HEK293 (cell line): ENCODE measurements around the gene TIGAR.
A peak's percentile ranks its signal among the peaks of the same experiment; 100 is the strongest.

ENCODE experiments used
- CTCF ChIA-PET: fragments of 350-600 bp; formaldehyde crosslinking; extraction: SDS; loops from one replicate; lab custom pipeline; 2021; ENCODE audit warnings: antibody characterized with exemption; lab: Yijun Ruan, JAX
- POLR2A ChIA-PET: fragments of 300-600 bp; formaldehyde crosslinking; extraction: SDS; loops from one replicate; lab custom pipeline; 2020; ENCODE audit warnings: antibody characterized with exemption, inconsistent platforms; lab: Yijun Ruan, JAX
- H3K27ac ChIP-seq: fragments of 200-500 bp; sonication (Bioruptor generic); 2 replicates; pipeline ENCODE4 v1.5.1; 2014; ENCODE audit warnings: low read depth, low read length, control low read depth, inconsistent platforms; ENCODE audit errors: extremely low read depth
- H3K36me3 ChIP-seq, 2 experiments: fragments of 200-500 bp in 1 of 2; sonication (Bioruptor generic) in 1 of 2; 1 replicate in 1 of 2; 2 replicates in 1 of 2; pipeline ENCODE4 v1.5.1; 2014 to 2017; ENCODE audit warnings: inconsistent platforms in 2 of 2, low read length in 2 of 2; ENCODE audit not compliant: control insufficient read depth in 2 of 2, insufficient read depth in 1 of 2
- H3K4me1 ChIP-seq: fragments of 200-500 bp; sonication (Bioruptor generic); 2 replicates; pipeline ENCODE4 v1.5.1; 2014; ENCODE audit warnings: mild to moderate bottlenecking, low read length, inconsistent platforms; ENCODE audit not compliant: control insufficient read depth, insufficient read depth
- H3K4me3 ChIP-seq: 2 replicates; pipeline ENCODE4 v1.5.1; 2011; ENCODE audit warnings: low read depth, mild to moderate bottlenecking, control low read depth, low read length, moderate library complexity
- H3K9me3 ChIP-seq: fragments of 200-500 bp; sonication (Bioruptor generic); 2 replicates; pipeline ENCODE4 v1.5.1; 2014; ENCODE audit warnings: low read depth, low read length, inconsistent platforms; ENCODE audit not compliant: control insufficient read depth, insufficient read depth
- AEBP2 ChIP-seq: fragments of 450-650 bp; formaldehyde crosslinking; IDR thresholded peaks from 2 replicates; pipeline ENCODE4 v1.5.1; 2016; ENCODE audit warnings: missing biosample characterization, missing genetic modification characterization, borderline replicate concordance
- SCRT2 ChIP-seq: fragments of 450-650 bp; formaldehyde crosslinking; IDR thresholded peaks from 2 replicates; pipeline ENCODE4 v1.5.1; 2016; ENCODE audit warnings: missing biosample characterization, missing genetic modification characterization
- ZNF155 ChIP-seq: fragments of 450-650 bp; formaldehyde crosslinking; IDR thresholded peaks from 2 replicates; pipeline ENCODE4 v1.5.1; 2016; ENCODE audit warnings: missing biosample characterization, missing genetic modification characterization
- ZNF211 ChIP-seq: fragments of 450-650 bp; formaldehyde crosslinking; IDR thresholded peaks from 2 replicates; pipeline ENCODE4 v1.5.1; 2016; ENCODE audit warnings: low read depth, missing biosample characterization, missing genetic modification characterization
- ZNF274 ChIP-seq, 2 experiments: fragments of 200-500 bp in 1 of 2; fragments of 450-650 bp in 1 of 2; sonication (Bioruptor generic) in 1 of 2; formaldehyde crosslinking in 1 of 2; IDR thresholded peaks; 2 replicates each; pipeline versions ENCODE4 v1.5.1 to v1.6.1; 2014 to 2016; ENCODE audit warnings: borderline replicate concordance in 1 of 2, inconsistent platforms in 1 of 2, low read length in 1 of 2, missing biosample characterization in 1 of 2, missing genetic modification characterization in 1 of 2
- ZNF335 ChIP-seq: fragments of 450-650 bp; formaldehyde crosslinking; conservative IDR thresholded peaks from 2 replicates; pipeline ENCODE4 v1.5.1; 2016; ENCODE audit warnings: missing biosample characterization, missing genetic modification characterization
- ZNF366 ChIP-seq: fragments of 450-650 bp; formaldehyde crosslinking; conservative IDR thresholded peaks from 2 replicates; pipeline ENCODE4 v1.5.1; 2016; ENCODE audit warnings: missing biosample characterization, missing genetic modification characterization
- ZNF426 ChIP-seq: fragments of 450-650 bp; formaldehyde crosslinking; IDR thresholded peaks from 2 replicates; pipeline ENCODE4 v1.5.1; 2017; ENCODE audit warnings: missing biosample characterization, missing genetic modification characterization, mild to moderate bottlenecking, inconsistent platforms, moderate library complexity
- ZNF433 ChIP-seq: fragments of 450-650 bp; formaldehyde crosslinking; IDR thresholded peaks from 2 replicates; pipeline ENCODE4 v1.5.1; 2016; ENCODE audit warnings: missing biosample characterization, missing genetic modification characterization, low read depth
- ZNF530 ChIP-seq: fragments of 450-650 bp; formaldehyde crosslinking; IDR thresholded peaks from 2 replicates; pipeline ENCODE4 v1.5.1; 2016; ENCODE audit warnings: low read depth, missing biosample characterization, missing genetic modification characterization
- ZNF558 ChIP-seq: fragments of 450-650 bp; formaldehyde crosslinking; IDR thresholded peaks from 2 replicates; pipeline ENCODE4 v1.5.1; 2016; ENCODE audit warnings: missing biosample characterization, missing genetic modification characterization
- ZNF600 ChIP-seq: fragments of 450-650 bp; formaldehyde crosslinking; IDR thresholded peaks from 2 replicates; pipeline ENCODE4 v1.5.1; 2016; ENCODE audit warnings: missing biosample characterization, missing genetic modification characterization
- TF ChIP-seq, protein P1 (sequence below): fragments of 450-650 bp; formaldehyde crosslinking; IDR thresholded peaks from 2 replicates; pipeline ENCODE4 v1.5.1; 2016; ENCODE audit warnings: missing biosample characterization, missing genetic modification characterization

TIGAR gene

DNA sequence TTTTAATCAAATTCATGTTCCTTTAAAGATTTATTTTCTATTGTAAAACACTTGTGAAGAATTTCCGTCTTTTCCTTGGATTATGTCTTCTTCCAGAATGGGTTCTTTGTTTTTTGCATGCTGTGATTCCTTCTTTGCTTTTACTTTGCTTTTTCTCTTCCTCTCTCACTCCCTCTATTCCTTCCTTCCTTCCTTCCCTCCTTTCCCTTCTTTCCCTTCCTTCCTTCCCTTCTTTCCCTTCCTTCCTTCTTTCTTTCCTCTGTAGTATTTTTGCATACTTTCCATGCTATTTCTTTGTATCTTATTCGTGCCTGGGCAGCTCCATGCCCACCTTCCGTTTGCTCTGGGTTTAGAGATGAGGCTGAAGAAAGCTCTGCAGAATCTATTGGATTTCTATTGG, 80.1 kb downstream of the TIGAR start:
- TF ChIP-seq ZNF426 (tag by site-specific recombination) (no peak), ZNF530 (tag by site-specific recombination) (no peak), ZNF558 (tag by site-specific recombination) (no peak), ZNF366 (tag by site-specific recombination) (peak; percentile 63), SCRT2 (tag by site-specific recombination) (no peak), ZNF155 (no peak)
- no peak overlapping the region for H3K27ac ChIP-seq
- no peaks in the 10 kb centered on the region for H3K36me3 ChIP-seq
- ChIA-PET POLR2A (no interaction called here), CTCF (no interaction called here)
- H3K4me1 ChIP-seq: no peaks in the 10 kb centered on the region
- H3K9me3 ChIP-seq: no peaks in the 10 kb centered on the region
- no peak overlapping the region for H3K4me3 ChIP-seq

DNA sequence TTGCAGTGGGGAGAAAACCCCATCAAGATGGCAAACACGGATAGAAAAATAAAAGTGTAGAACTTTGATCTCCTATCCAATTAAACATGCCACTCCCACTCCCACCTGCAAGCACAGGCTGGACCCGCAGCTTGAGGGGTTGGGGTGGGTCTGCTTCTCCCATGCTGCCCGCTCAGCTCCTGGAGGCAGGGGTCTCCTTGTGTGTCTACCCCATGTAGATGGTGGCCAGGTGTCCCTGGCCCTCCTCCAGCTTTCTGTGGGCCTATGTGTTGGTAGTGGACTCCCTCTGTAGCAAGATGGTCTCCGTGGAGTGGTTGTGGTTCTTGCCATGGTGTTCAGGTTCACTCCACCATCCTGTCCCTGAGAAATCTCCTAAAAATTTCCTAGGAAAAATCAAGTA, 82.0 kb downstream of the TIGAR start:
- TF ChIP-seq ZNF335 (no peak), ZNF211 (tag by site-specific recombination) (no peak), ZNF600 (tag by site-specific recombination) (no peak), AEBP2 (tag by site-specific recombination) (no peak), ZNF274 (IDR thresholded peaks at IDR 0.05; ENCODE audit: low read length) (no peak), ZNF274 (tag by site-specific recombination; IDR thresholded peaks at IDR 0.05; ENCODE audit: borderline replicate concordance) (no peak), ZNF433 (no peak)
- TF ChIP-seq, protein P1, sequence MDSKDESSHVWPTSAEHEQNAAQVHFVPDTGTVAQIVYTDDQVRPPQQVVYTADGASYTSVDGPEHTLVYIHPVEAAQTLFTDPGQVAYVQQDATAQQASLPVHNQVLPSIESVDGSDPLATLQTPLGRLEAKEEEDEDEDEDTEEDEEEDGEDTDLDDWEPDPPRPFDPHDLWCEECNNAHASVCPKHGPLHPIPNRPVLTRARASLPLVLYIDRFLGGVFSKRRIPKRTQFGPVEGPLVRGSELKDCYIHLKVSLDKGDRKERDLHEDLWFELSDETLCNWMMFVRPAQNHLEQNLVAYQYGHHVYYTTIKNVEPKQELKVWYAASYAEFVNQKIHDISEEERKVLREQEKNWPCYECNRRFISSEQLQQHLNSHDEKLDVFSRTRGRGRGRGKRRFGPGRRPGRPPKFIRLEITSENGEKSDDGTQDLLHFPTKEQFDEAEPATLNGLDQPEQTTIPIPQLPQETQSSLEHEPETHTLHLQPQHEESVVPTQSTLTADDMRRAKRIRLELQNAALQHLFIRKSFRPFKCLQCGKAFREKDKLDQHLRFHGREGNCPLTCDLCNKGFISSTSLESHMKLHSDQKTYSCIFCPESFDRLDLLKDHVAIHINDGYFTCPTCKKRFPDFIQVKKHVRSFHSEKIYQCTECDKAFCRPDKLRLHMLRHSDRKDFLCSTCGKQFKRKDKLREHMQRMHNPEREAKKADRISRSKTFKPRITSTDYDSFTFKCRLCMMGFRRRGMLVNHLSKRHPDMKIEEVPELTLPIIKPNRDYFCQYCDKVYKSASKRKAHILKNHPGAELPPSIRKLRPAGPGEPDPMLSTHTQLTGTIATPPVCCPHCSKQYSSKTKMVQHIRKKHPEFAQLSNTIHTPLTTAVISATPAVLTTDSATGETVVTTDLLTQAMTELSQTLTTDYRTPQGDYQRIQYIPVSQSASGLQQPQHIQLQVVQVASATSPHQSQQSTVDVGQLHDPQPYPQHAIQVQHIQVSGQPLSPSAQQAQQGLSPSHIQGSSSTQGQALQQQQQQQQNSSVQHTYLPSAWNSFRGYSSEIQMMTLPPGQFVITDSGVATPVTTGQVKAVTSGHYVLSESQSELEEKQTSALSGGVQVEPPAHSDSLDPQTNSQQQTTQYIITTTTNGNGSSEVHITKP (tag by site-specific recombination): no peak
- TF ChIP-seq, all 188 proteins: peak for 0
- Histone ChIP-seq H3K36me3 (no peaks in the 10 kb centered on the region), H3K9me3 (no peaks in the 10 kb centered on the region), H3K27ac (no peak overlapping the region), H3K4me1 (no peaks in the 10 kb centered on the region), H3K4me3 (no peak overlapping the region)
- ChIA-PET CTCF (interaction anchor here (1.0 to 1.5 kb wide), 2 partner anchors 9 to 27 kb away, joined by 3 to 5 read pairs; no protein-coding TSS in a partner anchor), POLR2A (no interaction called here)
